ENCODE data around the gene METTL4. TPM values are rescaled to one million over a fixed set of nuclear protein-coding genes. Genes with fewer than 3 reads are reported as not detected.

METTL4 gene
- total and polyA plus RNA-seq, 4 donors = 8.8 to 19.6 (median 15.6) TPM

- H3K4me3 ChIP-seq (ENCODE audit: low read depth, low read length) = no peak overlapping the region
These were observed 76.4 kb downstream of the METTL4 start for GRCh38 chr18:2494921-2495320.

More at GRCh38 chr18:2494921-2495320, 76.4 kb downstream of the METTL4 start:
- Histone ChIP-seq H3K27ac (ENCODE audit: low read depth, low read length) (no peak overlapping the region), H3K27me3 (ENCODE audit: control insufficient read depth, insufficient read depth, low read length) (no peaks in the 10 kb centered on the region), H3K9me3 (ENCODE audit: control insufficient read depth, insufficient read depth, low read length) (no peaks in the 10 kb centered on the region), H3K4me1 (ENCODE audit: control insufficient read depth, insufficient read depth, low read length) (no peaks in the 10 kb centered on the region), H3K36me3 (ENCODE audit: control insufficient read depth, insufficient read depth, low read length) (no peaks in the 10 kb centered on the region)
- WGBS (ENCODE audit: insufficient coverage) = 45% methylated on average over 3 of the region's 4 CpGs
- no peak for DNase-seq (ENCODE audit: low read depth in 4 of 6, low spot score in 6 of 6)

Small RNA genes within 50 kb of the gene (small RNA-seq; reads per million reads assigned to genes)
- gene RF00019 (ENCODE audit: low replicate concordance) = not detected
- not detected for gene RF01233 (ENCODE audit: low replicate concordance)

Other genes starting within 250 kb of the METTL4 start
- gene NDC80, start 52 bp upstream of the METTL4 start, total RNA-seq = 10 to 100 TPM; 13.6 to 14.9 TPM
- 10 to 100 TPM; 11.5 to 13.1 TPM for gene NDC80, start 52 bp upstream of the METTL4 start, polyA plus RNA-seq (ENCODE audit: insufficient read length in 2 of 2)
- 100 to 1,000 TPM in 1 of 2 donors, 10 to 100 TPM in 1; 86.1 to 189 TPM for gene SMCHD1, start 84.2 kb upstream of the METTL4 start, total RNA-seq
- gene SMCHD1, start 84.2 kb upstream of the METTL4 start, polyA plus RNA-seq (ENCODE audit: insufficient read length in 2 of 2) = 10 to 100 TPM; 39.1 to 47.5 TPM

Data from spinal cord (tissue), 10 donors.